ENCODE results near the gene RAP1GAP2. TPM values are rescaled to one million over a fixed set of nuclear protein-coding genes. Genes with fewer than 3 reads are reported as not detected.
"Not testable (repeated sequence)": the region's sequence is repeated elsewhere in the genome, so short reads cannot be mapped to it uniquely, and the experiment has no call there.

Gene RAP1GAP2
- total RNA-seq, 1 donor from 2014 or later, result 5.1 TPM

DNA sequence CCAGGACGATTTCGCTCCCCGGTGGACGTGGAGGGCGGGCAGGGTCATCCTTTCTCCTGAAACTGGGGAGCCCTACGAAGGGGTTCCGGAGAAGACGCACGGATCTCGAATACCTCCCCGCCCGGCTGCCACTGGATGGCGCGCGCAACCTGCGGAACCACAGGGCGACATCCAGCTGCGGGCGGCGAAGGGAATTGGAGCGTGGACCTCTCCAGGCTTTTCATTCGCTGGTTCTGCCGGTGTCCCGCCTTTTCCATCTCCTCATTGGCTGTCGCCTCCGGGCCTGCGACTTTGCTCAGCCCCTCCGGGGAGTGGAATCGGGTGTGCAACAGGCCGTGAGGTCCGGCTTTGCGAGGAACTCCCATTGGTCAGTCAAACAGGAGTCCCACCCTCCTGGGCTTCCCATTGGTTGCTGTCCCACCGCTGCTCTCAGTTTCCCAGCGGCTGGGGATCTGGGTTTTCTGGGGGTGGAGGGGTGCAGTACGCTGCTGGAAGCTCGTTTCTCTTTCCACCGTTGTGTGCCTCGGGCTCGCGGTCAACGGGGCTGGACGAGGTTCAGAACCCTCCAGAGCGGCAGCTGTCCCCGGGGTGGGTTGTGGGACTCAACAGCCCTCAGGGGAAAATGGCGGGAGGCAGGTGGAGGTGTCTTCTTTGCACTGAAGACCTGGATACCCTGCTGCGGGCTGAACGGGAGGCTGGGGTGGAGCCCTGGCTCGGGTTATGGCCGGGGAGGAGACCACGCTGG lies 252.7 kb downstream of the RAP1GAP2 start:
- peak; percentile 95 for DNase-seq

DNA sequence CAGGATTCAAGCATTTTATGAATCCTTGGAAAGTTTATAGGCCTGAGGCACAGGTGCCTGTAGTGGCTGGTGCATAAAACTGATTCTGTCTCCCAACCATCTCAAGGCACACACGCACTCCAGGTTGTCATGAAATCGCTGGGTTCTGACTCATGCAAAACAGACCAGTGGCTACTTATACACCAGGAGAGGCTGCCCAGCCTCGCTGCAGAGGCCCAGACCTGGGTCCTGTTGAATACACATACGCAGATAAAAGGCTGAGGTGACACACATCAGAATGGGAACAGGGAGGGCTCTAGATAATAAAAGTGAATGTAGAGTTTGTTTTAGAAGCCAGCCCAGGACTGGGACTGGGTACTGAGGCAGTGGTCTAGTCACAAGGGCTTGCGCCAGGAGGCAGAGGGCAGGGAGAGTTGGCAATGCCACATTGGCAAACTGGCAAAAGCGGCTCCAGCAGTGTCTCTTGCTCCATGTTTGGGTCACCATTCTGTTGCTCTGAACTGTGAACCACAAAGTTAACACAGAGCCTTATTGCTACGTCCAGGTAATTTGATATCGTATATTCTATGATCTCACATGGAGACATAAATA lies 253.6 kb downstream of the RAP1GAP2 start:
- no peak for DNase-seq

DNA sequence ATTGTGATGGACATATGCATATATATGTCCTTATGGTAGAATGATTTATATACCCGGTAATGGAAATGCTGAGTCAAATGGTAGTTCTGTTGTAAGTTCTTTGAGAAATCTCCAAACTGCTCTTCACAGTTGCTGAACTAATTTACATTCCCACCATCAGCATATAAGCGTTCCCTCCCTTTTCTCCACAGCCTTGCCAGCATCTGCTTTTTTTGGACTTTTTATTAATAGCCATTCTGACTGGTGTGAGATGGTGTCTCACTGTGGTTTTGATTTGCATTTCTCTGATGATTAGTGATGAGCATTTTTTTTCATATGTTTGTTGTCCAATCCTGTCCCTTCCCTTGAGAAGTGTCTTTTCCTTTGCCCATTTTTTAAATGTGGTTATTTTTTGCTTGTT lies 258.6 kb downstream of the RAP1GAP2 start:
- not testable (repeated sequence) for DNase-seq

DNA sequence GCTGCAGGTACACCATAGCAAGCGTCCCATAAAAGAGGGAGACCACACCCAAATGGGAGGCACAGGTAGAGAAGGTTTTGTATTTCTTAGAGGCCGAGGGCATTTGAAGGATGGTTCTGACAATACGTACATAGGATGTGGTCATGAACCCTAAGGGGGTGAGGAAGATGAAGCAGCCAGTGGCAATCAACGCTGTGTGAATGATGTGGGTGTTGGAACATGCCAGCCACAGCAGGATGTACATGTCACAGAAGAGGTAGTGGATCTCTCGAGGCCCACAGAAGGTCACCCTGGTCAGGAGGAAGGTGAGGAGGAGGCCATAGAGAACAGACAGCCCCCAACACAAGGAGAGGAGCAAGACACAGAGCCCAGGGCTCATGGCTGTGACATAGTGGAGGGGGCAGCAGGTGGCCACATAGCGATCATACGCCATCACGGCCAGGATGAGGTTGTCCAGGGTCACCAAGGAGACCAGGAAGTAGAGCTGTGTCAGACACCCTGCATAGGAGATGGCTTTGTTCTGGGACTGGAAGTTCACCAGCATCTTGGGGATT lies 266.7 kb downstream of the RAP1GAP2 start:
- not testable (repeated sequence) for DNase-seq

DNA sequence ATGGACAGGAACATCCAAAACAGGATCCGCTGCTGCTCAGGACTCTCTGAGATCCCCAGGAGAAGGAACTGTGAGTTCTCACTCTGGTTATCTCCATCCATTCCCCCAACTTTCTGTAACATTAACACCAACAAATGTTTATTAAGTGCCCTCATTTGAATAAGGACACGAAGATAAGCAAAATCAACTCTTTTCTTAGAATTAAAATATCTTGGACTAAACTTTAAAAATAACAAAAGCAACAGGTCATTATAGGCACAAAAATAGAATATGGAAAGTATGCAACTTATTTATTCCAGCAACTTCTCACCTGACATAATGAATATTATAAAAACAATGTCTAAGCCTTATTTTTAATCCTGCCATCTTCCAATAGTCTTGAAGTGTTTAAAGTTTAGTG lies 267.3 kb downstream of the RAP1GAP2 start, which contains the start of gene OR1D5:
Gene OR1D5 (minus strand): TSS at position 101 of the 400 bp plus-strand sequence. CDS start 0 bp downstream, at position 101.
- DNase-seq, result not testable (repeated sequence)

DNA sequence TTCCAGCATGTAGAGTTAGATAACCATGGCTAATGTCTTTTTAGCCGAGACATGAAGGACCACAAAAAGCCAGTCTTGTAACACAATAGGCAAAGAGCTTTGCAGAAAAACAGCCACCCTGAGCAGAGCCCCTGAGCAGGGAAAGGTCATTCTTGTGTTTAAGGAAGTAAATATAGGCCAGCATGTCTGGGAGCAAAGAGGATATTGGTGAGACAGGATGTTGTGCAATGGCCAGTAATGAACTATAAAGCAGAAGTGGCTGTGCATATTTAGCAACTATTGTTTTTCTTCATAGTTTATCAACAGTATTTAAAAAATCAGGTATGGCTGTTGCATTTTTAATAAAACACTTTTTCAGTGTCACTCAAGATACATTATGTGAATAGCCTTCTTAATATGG lies 269.0 kb downstream of the RAP1GAP2 start:
- DNase-seq, result not testable (repeated sequence)

DNA sequence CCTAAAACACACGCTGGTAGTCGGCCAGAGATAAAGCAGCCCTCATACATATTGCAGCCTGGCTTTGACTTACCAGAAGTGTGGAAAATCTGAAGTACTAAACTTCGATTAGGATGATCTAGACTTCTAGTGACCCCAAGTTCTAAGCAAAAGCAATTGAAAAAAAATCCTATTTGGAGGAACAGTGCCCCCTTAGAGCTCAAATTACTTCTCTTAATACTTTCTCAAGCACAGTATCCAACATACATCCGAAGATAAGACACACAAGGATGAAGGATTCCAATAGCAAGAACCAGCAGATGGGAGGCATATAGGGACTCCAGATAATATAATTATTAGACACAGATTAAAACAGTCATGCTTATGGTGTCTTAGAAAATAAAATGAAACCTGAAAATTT lies 277.6 kb downstream of the RAP1GAP2 start:
- not testable (repeated sequence) for DNase-seq

Small RNAs within 50 kb of the gene (small RNA-seq; reads per million reads assigned to genes)
- gene MIR1253 (ENCODE audit: low replicate concordance) (not detected), gene hsa-mir-1253 (ENCODE audit: low replicate concordance) (not detected)

Other genes starting within 250 kb of the RAP1GAP2 start
- 148 TPM for gene PAFAH1B1, start 202.8 kb upstream of the RAP1GAP2 start, total RNA-seq
- gene CLUH, start 84.7 kb upstream of the RAP1GAP2 start, total RNA-seq, result 51.0 TPM
- gene CCDC92B, start 46.8 kb upstream of the RAP1GAP2 start, total RNA-seq, result 0.10 TPM

All from skin of body (tissue), 3 donors.